H9 (cell line): Measurements from ENCODE around the gene ZNF746. TPM values are rescaled to one million over a fixed set of nuclear protein-coding genes. Genes with fewer than 3 reads are reported as not detected.

Experiments
- DNase-seq: peaks from one replicate; pipeline ENCODE4 v3.0.0-alpha.2; 2017
- H2AFZ ChIP-seq: one replicate; pipeline ENCODE4 v1.6.1; 2013; ENCODE audit warnings: mild to moderate bottlenecking, low read length, control low read depth, moderate library complexity
- H2AK5ac ChIP-seq: 2 replicates; pipeline ENCODE4 v1.6.1; 2013; ENCODE audit warnings: low read length, control low read depth, mixed read lengths; ENCODE audit not compliant: insufficient read length
- H2BK120ac ChIP-seq: one replicate; pipeline ENCODE4 v1.6.1; 2013; ENCODE audit warnings: low read depth, mild to moderate bottlenecking, low read length, control low read depth, inconsistent platforms; ENCODE audit not compliant: poor library complexity, severe bottlenecking
- H2BK12ac ChIP-seq: 2 replicates; pipeline ENCODE4 v1.6.1; 2013; ENCODE audit warnings: low read length, control low read depth, mixed read lengths, low read depth; ENCODE audit not compliant: insufficient read length
- H2BK15ac ChIP-seq: 2 replicates; pipeline ENCODE4 v1.6.1; 2013; ENCODE audit warnings: low read depth, low read length, control low read depth
- H2BK20ac ChIP-seq: one replicate; pipeline ENCODE4 v1.6.1; 2013; ENCODE audit warnings: low read depth, mild to moderate bottlenecking, low read length, control low read depth, inconsistent platforms; ENCODE audit not compliant: poor library complexity, severe bottlenecking
- H2BK5ac ChIP-seq: 2 replicates; pipeline ENCODE4 v1.6.1; 2013; ENCODE audit warnings: low read length, control low read depth, mixed read lengths; ENCODE audit not compliant: insufficient read length
- H3K14ac ChIP-seq: 2 replicates; pipeline ENCODE4 v1.6.1; 2013; ENCODE audit warnings: low read length, control low read depth; ENCODE audit not compliant: insufficient read depth
- H3K18ac ChIP-seq: 2 replicates; pipeline ENCODE4 v1.6.1; 2013; ENCODE audit warnings: low read depth, mild to moderate bottlenecking, mixed read lengths, low read length, control low read depth; ENCODE audit not compliant: insufficient read length
- H3K23ac ChIP-seq: 2 replicates; pipeline ENCODE4 v1.6.1; 2013; ENCODE audit warnings: low read length, control low read depth, mixed read lengths, low read depth; ENCODE audit not compliant: insufficient read length
- H3K23me2 ChIP-seq: 2 replicates; pipeline ENCODE4 v1.6.1; 2013; ENCODE audit warnings: low read depth, mild to moderate bottlenecking, mixed read lengths, low read length, control low read depth; ENCODE audit not compliant: insufficient read length, poor library complexity, severe bottlenecking
- H3K27ac ChIP-seq: 2 replicates; pipeline ENCODE4 v1.5.1; 2013; ENCODE audit warnings: low read length, control low read depth, mixed read lengths, low read depth; ENCODE audit not compliant: insufficient read length
- H3K27me3 ChIP-seq: 2 replicates; pipeline ENCODE4 v1.6.1; 2013; ENCODE audit warnings: low read length, control low read depth, inconsistent platforms; ENCODE audit not compliant: insufficient read depth
- H3K4ac ChIP-seq: 2 replicates; pipeline ENCODE4 v1.6.1; 2013; ENCODE audit warnings: low read depth, mild to moderate bottlenecking, control low read depth, inconsistent platforms, low read length, moderate library complexity
- H3K4me1 ChIP-seq: 2 replicates; pipeline ENCODE4 v1.6.1; 2013; ENCODE audit warnings: low read length, control low read depth, inconsistent platforms; ENCODE audit not compliant: insufficient read depth
- H3K4me2 ChIP-seq: 2 replicates; pipeline ENCODE4 v1.6.1; 2013; ENCODE audit warnings: low read length, control low read depth, mixed read lengths; ENCODE audit not compliant: insufficient read length, insufficient read depth
- H3K56ac ChIP-seq: 2 replicates; pipeline ENCODE4 v1.6.1; 2013; ENCODE audit warnings: low read depth, mild to moderate bottlenecking, mixed read lengths, low read length, control low read depth; ENCODE audit not compliant: insufficient read length
- H3K79me1 ChIP-seq: 2 replicates; pipeline ENCODE4 v1.6.1; 2013; ENCODE audit warnings: low read depth, mild to moderate bottlenecking, moderate library complexity, low read length, control low read depth, inconsistent platforms; ENCODE audit not compliant: insufficient read depth, poor library complexity, severe bottlenecking
- H3K79me2 ChIP-seq: 2 replicates; pipeline ENCODE4 v1.6.1; 2013; ENCODE audit warnings: low read length, control low read depth, inconsistent platforms; ENCODE audit not compliant: insufficient read depth
- H3K9ac ChIP-seq: 2 replicates; pipeline ENCODE4 v1.6.1; 2013; ENCODE audit warnings: low read length, control low read depth, mixed read lengths; ENCODE audit not compliant: insufficient read length; ENCODE audit errors: extremely low read depth
- H3K9me3 ChIP-seq: one replicate; pipeline ENCODE4 v1.6.1; 2013; ENCODE audit warnings: low read depth, low read length, inconsistent platforms; ENCODE audit not compliant: control insufficient read depth
- H3T11ph ChIP-seq: one replicate; pipeline ENCODE4 v1.6.1; 2013; ENCODE audit warnings: mild to moderate bottlenecking, low read length, control low read depth, inconsistent platforms
- H4K20me1 ChIP-seq: one replicate; pipeline ENCODE4 v1.6.1; 2013; ENCODE audit not compliant: control insufficient read depth, insufficient read length, insufficient read depth
- H4K5ac ChIP-seq: 2 replicates; pipeline ENCODE4 v1.6.1; 2013; ENCODE audit warnings: low read depth, mild to moderate bottlenecking, mixed read lengths, low read length, control low read depth; ENCODE audit not compliant: insufficient read length
- H4K8ac ChIP-seq: replicated peaks from 2 replicates; pipeline ENCODE4 v1.6.1; 2013; ENCODE audit warnings: low read length, control low read depth, mixed read lengths, low read depth; ENCODE audit not compliant: insufficient read length
- H4K91ac ChIP-seq: 2 replicates; pipeline ENCODE4 v1.6.1; 2013; ENCODE audit warnings: low read depth, mild to moderate bottlenecking, moderate library complexity, mixed read lengths, low read length, control low read depth; ENCODE audit not compliant: insufficient read length
- H3K27ac Mint-ChIP-seq, 3 experiments: 2 replicates in 2 of 3; 3 replicates in 1 of 3; pipeline ENCODE4 v1.8.0; 2020 to 2021; ENCODE audit warnings: mixed read lengths in 3 of 3, mild to moderate bottlenecking in 1 of 3, moderate library complexity in 1 of 3
- H3K27me3 Mint-ChIP-seq: 2 replicates; pipeline ENCODE4 v1.8.0; 2021; ENCODE audit warnings: low read depth, mild to moderate bottlenecking, moderate library complexity, mixed read lengths
- H3K36me3 Mint-ChIP-seq, 3 experiments: 2 replicates in 2 of 3; 3 replicates in 1 of 3; pipeline ENCODE4 v1.8.0; 2020 to 2021; ENCODE audit warnings: low read depth in 3 of 3, mixed read lengths in 3 of 3; ENCODE audit not compliant: insufficient read depth in 1 of 3
- H3K4me1 Mint-ChIP-seq, 2 experiments: 2 replicates each; pipeline ENCODE4 v1.8.0; 2020; ENCODE audit warnings: mixed read lengths in 2 of 2
- H3K4me3 Mint-ChIP-seq, 2 experiments: 2 replicates in 1 of 2; 3 replicates in 1 of 2; pipeline ENCODE4 v1.8.0; 2020 to 2021; ENCODE audit warnings: mild to moderate bottlenecking in 2 of 2, mixed read lengths in 2 of 2, moderate library complexity in 1 of 2
- H3K9me3 Mint-ChIP-seq, 2 experiments: 2 replicates in 1 of 2; 3 replicates in 1 of 2; pipeline ENCODE4 v1.8.0; 2020; ENCODE audit warnings: mild to moderate bottlenecking in 2 of 2, mixed read lengths in 2 of 2, moderate library complexity in 1 of 2
- CTCF ChIP-seq: fragments of 200-600 bp; sonication (generic); conservative IDR thresholded peaks from 3 replicates; pipeline ENCODE4 v1.8.0; 2021; ENCODE audit warnings: antibody characterized with exemption, mild to moderate bottlenecking
- WGBS: extraction: QIAGEN DNeasy Blood & Tissue Kit; methylation state at CpG from one replicate; pipeline ENCODE4 v1.1.7; 2013; ENCODE audit warnings: missing lambda C conversion rate, low lambda C conversion rate, mixed read lengths; ENCODE audit not compliant: insufficient read length; ENCODE audit errors: extremely low coverage; 5-methylcytosine and 5-hydroxymethylcytosine counted together
- total RNA-seq: library from RNA; stranded (reverse); gene quantifications from 2 replicates; pipeline ENCODE4 v1.2.1, GENCODE V29; 2021

The ZNF746 gene
- total RNA-seq, 1 experiment from 2014 or later: 26.7 TPM

GRCh38 chr7:149454006-149454405, 43.6 kb downstream of the ZNF746 start:
- no CpG with 5 or more reads among the region's 10 CpGs for WGBS
- Histone ChIP-seq H3K27ac (no peak overlapping the region), H3K9me3 (no peaks in the 10 kb centered on the region), H3T11ph (no peak overlapping the region), H3K18ac (no peak overlapping the region), H3K23ac (no peak overlapping the region), H2BK120ac (no peak overlapping the region), H3K56ac (no peak overlapping the region), H4K91ac (no peak overlapping the region), H3K23me2 (no peaks in the 10 kb centered on the region), H2BK12ac (no peak overlapping the region), H4K20me1 (no peaks in the 10 kb centered on the region), H3K4ac (no peak overlapping the region), H2BK5ac (no peak overlapping the region), H4K5ac (no peak overlapping the region), H3K14ac (no peak overlapping the region), H2BK20ac (no peak overlapping the region), H4K8ac (no peak overlapping the region), H3K27me3 (no peaks in the 10 kb centered on the region; the same call in 1 of the 2 replicates), H2AFZ (no peak overlapping the region), H3K4me2 (no peak overlapping the region), H2BK15ac (no peak overlapping the region), H3K9ac (no peak overlapping the region), H2AK5ac (no peak overlapping the region), H3K79me2 (no peaks in the 10 kb centered on the region), H3K79me1 (peaks cover 4% of the 10 kb centered on the region), H3K4me1 (no peaks in the 10 kb centered on the region)
- no peak for TF ChIP-seq CTCF
- DNase-seq: no peak
- Mint-ChIP-seq H3K4me3 (no peak overlapping the region), H3K27me3 (peaks cover 25% of the 10 kb centered on the region), H3K9me3 (no peaks in the 10 kb centered on the region), H3K36me3 (peaks cover 13 to 61% (median 49%) of the 10 kb centered on the region in 3 experiments; a peak in 6 of 7 replicates), H3K27ac (no peak overlapping the region), H3K4me1 (peaks cover 7 to 8% of the 10 kb centered on the region in 2 experiments)
